NCI-H128 (cell line): ENCODE results near the gene STXBP1.

ENCODE experiments used
- DNase-seq: peaks from one replicate; lab custom pipeline; 2025; ENCODE audit not compliant: unreplicated experiment; lab: John Stamatoyannopoulos, UW

STXBP1 gene

DNA sequence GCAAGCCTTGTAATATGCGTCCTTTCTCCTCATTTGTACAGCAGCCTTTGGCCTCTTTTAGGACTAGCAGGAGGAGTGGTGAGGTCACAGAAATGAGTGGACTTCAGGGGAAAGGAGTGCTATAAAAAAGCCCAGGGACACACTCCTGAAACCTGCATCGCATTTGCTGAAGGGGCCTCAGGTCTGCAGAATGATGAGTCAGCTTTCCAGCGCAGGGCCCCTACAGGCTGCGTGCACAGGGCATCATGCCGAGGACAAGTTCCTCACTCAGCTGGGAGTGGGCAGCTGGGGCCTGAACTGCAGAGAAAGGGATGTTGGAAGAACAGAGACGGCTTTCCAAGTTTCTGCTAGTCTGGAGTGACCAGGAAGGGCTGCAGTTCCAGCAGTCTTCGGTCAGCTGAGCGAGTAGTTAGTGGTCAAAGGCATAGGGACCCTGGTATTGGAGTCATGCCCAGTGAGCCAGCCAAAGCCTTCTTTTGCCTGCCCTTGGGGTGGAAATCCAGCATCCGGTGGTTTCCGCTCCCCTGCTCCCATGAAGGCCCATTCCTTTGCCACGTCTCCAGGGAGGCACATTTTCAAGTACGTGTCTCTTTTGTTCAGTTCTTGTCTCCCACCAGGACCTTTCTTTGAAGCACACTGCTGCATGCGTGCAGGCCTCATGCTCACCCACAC lies 77.4 kb downstream of the STXBP1 start:
- no peak for DNase-seq

DNA sequence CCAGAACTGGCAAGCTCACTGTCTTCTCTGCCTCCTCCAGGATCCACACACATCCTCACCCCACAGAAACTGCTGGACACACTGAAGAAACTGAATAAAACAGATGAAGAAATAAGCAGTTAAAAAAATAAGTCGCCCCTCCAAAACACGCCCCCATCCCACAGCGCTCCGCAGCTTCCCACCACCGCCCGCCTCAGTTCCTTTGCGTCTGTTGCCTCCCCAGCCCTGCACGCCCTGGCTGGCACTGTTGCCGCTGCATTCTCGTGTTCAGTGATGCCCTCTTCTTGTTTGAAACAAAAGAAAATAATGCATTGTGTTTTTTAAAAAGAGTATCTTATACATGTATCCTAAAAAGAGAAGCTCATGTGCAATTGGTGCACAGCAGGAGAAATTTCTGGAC lies 78.7 kb downstream of the STXBP1 start:
- DNase-seq: no peak

DNA sequence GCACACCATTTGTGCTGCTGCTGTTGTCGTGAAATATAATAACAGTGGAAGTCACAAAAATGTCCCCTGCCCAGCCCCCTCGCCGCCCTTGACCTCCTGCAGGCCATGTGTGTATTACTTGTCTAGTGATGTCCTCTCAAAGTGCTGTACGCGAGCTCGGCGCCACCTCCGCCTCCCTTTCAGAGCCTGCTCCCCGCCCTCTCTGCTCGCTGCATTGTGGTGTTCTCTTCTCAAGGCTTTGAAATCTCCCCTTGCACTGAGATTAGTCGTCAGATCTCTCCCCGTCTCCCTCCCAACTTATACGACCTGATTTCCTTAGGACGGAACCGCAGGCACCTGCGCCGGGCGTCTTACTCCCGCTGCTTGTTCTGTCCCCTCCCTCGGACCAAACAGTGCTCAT lies 80.0 kb downstream of the STXBP1 start:
- no peak for DNase-seq

DNA sequence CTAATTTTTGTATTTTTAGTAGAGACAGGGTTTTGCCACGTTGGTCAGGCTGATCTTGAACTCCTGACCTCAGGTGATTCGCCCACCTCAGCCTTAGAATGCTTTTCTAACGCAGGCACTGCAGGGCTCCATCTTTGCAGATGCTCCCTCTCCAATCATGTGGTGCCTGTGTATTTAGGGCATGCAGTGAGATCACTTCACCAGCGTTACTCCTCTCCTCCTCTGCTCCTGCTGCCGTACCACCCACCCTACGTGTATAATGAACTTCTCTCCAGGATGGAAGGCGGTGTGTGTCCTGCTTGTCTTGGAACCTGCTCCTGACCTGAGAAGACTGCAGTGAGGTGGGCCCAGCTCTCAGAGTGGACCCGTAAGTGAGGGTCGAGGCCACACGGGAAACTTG lies 81.1 kb downstream of the STXBP1 start:
- DNase-seq: no peak

DNA sequence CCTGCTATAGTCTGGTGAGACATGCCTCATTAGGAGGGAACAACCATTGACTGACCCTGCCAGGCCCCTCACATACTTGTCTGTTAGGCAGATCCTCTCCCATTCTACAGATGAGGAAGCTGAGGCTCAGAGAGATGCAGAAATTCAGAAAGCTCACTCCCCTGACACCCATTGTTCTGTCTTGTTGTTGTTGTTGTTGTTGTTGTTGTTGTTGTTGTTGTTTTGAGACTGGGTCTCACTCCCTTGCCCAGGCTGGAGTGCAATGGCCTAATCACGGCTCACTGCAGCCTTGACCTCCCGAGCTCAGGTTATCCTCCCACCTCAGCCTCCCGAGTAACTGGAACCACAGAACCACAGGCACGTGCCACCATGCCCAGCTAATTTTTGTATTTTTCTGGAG lies 81.6 kb downstream of the STXBP1 start:
- DNase-seq: no peak

DNA sequence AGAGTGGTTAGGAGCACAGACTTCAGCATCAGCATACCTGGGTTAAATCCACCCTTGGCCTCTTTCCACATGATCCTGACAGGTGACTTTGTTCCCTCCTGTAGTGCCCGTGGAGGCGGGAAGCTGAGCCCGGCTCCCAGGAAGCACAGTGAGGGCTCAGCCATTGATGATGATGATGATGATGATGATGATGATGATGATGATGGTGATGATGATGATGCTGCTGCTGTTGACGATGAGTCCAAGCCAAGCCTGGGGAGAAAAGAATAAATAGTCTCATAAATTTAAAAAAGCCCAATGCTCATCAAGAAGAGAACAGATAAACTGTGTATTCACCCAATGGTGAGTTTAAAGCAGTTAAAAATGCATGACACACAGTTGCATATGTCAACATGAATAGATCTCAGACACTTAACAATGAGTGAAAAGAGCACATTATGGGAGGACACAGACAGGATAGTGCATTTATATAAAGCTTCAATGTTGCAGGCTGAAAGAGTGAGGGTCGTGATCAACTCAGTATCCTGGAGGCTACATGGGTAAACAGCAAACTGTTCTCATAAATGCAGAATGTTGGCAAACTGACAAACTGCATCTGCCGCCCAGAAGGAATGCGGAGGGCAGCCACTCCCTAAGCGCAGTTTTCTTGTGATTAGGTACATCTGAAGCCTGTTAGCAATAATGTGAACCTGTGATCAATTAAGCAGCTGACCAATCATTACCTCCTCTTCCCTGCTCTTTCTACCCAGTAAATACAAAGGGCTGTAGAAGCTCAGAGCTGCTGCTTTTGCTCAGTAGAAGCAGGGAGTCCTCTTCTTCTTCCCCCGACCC lies 83.0 kb downstream of the STXBP1 start:
- no peak for DNase-seq

DNA sequence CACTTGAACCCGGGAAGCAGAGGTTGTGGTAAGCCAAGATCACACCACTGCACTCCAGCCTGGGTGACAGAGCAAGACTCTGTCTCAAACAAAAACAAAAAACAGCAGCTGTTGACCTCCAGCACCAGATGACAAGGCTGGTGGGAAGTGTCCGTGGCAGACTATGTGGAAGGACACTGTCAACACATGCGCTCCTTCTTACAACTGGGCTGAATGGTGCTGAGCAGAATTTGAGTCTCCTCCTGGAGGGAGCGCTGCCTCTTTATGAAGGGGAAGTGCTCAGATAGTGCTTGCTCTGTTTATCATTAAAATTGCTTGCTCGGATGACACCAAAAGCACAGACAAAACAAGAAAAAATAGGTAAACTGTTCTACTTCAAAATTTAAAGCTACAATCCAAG lies 85.5 kb downstream of the STXBP1 start:
- DNase-seq: no peak

DNA sequence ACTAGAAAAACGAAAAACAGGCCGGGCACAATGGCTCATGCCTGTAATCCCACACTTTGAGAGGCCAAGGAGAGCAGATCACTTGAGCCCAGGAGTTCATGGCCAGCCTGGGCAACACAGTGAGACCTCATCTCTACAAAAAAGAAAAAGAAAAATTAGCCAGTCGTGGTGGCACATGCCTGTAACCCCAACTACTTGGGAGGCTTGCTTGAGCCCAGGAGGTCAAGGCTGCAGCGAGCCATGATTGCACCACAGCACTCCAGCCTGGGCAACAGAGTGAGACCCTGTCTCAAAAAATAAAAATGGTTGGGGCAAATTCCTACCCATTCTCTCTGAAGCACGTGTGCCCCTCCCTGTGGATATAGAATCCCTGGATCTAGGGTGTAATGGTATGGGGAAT lies 86.3 kb downstream of the STXBP1 start:
- no peak for DNase-seq

DNA sequence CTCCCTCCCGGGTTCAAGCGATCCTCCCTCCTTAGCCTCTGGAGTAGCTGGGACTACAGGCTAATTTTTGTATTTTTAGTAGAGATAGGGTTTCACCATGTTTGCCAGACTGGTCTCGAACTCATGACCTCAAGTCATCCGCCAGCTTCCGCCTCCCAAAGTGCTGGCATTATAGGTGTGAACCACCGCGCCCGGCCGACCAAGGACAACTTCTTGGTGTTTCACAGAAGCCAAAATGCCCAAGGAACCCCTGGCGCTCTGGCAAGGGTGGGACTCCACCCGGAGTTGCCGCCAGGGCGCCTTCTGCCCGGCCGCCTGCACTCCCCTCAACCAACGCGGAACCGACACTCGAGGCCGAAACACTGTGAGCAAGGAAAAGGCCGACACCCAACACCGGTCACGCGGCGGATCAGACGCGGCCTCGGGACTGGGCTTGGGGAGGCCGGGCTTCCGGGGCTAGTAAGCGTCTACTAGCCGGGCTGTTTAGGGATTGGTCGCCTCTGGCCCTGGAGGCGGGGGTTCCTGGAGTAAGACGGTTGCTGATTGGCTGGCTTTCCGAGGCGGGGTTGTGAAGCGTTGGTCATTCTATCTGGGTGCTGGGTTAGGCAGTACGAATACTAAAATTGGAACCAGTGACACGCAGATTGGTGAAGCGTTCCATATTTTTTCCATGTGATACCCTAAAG lies 87.1 kb downstream of the STXBP1 start:
- peak; percentile 43 for DNase-seq

DNA sequence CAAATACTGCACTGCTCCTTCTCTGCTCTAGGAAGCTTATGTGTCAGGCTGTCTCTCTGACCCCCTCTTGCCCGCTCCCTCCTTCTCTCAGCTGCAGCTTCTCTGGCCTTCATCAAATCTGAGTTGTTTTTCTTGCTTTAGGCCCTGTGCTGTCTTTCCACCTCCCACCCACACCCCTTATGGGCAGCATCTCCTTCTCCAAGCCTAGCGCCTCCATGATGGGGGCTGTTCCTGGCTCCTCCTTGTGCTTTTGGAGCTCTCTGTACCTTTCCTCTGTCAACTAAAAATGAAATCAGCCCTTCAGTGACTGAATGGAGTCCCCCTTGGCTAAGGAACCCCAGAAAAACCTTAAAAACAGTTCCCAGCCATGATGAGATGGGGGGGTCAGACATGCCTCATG lies 88.1 kb downstream of the STXBP1 start:
- DNase-seq: no peak

DNA sequence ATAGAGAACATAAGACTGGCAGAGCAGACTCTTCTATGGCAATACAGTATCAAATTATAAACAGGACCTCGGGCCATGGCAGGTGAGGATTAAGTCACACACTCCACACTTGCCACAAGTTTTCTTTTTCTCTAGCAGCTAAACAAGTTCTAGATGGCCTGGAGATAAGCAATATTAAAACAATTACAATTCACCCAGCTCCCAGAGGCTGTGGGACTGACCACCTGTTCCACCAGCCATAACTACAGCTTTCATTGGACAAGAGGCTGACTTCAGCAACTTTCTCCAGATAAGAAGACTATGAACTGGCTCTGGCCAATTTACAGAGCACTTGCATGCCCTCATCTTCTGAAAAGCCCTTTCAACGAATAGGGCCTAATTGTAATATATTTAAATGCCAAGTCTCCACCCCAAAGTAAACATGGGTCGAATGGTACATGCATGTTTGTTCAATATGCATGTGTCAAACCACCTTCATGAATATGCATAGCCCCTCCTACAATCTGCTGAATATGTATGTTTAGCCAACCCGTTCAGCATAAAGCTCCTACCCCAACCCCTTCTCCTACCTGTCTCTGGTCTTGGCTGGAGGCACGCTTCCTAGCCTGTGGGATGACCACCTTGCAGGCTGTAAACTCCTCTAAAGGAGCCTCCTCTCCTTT lies 88.6 kb downstream of the STXBP1 start:
- no peak for DNase-seq

DNA sequence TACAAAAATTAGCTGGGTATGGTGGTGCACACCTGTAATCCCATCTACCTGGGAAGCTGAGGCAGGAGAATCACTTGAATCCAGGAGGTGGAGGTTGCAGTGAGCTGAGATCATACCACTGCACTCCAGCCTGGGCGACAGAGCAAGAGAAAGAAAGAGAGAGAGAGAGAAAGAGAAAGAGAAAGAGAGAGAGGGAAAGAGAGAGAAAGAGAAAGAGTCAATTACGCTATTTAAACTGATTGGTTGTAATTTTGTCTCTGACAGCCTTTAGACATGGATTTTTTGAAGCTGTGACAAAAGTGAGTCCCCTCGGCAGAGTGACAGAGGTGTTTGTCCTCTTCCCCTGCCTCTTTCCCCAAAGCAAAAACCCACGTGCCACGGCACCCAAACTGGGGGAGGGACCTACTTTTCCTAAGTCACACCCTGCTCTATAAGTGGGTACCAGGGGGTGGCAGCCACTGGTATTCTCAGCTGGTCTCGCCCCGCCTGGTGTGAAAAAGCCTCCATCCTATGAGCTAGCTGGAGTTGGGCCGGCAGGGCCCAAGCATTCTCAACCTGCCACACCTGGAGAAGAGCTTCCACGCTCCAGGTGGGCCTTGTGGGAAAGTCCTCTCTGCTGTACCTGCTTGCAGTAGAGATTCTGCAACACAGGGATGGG lies 91.3 kb downstream of the STXBP1 start:
- no peak for DNase-seq

DNA sequence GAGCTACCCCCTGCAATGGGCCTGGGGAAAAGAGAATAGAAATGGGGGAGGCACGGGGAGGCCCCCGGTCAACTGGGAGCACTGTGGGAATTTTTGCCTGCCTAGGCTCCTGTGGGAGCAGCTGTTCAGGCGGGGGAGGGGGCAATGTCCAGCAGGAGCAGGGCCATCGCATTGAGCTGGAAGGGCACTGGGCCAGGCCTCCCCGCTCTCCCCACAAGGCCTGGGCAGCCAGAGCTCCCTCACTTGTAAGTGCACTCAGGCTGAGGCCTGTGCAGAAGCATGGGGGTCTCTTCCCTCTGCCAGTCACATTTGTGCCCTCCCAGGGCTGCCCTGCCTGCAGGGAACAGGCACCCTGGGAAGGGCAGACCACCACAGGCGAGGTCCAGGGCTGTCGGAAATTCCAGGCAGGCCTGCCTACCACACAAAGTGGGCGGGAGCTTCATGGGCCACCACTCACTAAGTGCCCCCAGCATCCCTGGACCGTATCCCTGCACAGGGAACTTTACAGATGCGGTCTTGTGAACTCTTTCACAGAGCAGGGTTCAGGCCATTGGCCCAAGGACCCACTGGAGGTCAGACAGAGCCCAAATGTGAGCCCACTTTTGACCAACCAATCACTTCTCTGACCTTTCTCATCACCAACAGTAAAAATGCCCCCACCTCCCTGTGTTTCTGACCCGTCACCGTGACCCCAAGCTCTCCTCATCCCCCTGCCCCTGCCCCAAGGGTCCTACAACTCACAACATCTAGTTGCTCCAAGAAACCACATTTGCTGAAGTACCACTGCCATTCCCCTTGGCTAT lies 93.7 kb downstream of the STXBP1 start:
- DNase-seq: no peak

DNA sequence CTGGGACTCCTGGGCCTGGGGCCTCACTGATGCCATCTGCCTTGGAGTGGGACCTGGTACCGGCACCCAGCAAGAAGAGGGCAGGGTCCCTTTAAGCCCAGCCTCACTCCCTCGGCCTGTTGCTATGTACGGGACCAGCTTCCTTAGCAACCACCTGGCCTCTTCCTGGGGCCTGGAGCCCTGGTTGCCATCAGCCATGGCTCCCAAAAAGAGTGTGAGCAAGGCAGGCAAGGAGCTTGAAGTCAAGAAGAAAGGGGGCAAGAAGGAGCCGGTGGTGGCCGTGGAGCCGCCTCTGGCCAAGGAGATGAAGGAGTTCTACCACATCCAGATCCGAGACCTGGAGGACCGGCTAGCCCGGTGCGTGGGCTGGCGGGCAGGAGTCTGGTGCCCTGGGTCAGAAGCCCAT lies 94.8 kb downstream of the STXBP1 start, which contains the start of gene CFAP157:
Gene CFAP157, plus strand, starts transcription at position 153 of the 406 bp plus-strand sequence. Its CDS starts 44 bp downstream, at position 197.
- no peak for DNase-seq

DNA sequence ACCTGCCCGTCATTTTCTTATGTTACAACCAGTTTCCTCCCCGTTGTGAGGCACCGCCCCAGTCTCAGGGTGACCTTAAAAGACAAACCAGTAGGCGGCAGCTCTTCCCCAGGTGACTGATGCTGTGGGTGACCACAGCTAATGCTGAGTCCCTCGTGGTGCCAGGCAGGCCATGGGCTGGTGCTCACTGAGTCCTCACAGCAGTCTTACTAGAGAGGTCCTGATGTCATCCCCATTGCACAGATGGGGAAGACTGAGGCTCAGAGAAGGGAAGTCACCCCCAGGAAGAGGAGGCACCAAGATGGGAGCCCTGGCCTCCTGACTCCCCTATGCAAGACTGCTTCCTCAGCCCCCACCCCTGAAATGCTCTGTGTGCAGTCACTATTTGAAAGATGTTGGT lies 95.7 kb downstream of the STXBP1 start:
- DNase-seq: no peak

DNA sequence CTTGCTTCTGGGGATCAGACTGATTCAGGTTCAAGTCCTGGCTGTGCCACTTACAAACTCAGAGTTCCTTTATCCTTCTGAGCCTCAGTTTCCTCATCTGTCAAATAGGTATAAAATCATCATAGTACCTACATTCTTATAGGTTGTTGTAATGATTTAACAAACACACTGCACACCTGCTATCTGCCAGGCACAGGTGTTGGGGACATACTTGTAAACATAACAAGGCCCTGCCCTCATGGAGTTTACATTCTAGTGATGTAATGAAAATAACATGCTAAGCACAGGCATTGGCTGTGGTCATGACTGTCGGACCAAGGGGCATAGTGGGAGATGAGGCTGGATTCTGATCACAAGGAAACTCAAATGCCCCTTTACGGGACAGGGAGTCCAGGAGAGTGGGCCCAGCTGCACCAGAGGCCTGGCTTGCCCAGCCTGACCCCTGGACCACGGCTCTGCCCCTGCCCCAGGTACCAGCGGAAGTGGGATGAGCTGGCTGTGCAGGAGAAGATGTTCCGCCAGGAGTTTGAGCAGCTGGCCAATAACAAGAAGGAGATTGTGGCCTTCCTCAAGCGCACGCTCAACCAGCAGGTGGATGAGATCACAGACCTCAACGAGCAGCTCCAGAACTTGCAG lies 97.0 kb downstream of the STXBP1 start:
- DNase-seq: no peak

DNA sequence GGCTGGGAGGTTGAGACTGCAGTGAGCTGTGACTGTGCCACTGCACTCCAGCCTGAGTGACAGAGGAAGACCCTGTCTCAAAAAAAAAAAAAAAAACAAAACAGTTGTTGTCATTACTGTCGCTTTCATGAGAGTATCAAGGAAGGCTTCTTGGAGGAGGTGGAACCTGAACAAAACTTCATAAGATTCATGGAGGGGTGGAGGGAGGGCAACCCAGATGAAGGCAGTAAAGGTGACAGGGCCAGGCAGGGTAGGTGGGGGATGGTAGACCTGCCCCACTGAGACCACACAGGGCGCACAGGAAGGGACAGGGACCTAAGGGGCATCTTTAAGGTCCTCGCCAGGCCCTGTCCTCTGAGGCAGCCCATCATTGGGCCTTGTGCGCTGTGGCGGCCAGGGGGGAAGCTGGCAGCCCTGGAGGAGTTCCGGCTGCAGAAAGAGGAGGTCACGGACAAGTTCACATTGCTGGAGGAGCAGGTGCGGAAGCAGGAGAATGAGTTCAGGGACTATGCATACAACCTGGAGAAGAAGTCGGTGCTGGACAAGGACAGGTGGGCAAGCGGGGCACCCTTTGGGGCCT lies 98.2 kb downstream of the STXBP1 start:
- DNase-seq: no peak

DNA sequence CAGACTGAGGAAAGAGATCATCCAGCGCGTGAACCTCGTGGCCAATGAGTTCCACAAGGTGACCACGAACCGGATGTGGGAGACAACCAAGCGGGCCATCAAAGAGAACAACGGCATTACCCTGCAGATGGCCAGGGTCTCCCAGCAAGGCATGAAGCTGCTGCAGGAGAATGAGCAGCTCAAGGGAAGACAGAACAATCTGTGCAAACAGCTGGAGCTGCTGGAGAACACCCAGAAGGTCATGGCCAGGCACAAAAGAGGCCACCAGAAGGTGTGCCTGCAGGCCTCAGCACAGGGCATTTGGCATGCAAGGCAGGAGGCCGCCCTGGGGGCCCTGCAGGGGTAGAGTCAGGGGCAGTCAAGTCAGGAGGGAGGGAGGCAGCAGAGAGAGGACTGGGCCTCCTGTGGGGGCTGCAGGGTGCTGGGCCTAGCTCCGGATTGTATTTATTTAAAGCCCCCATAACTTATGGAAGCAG lies 99.2 kb downstream of the STXBP1 start:
- DNase-seq: no peak

DNA sequence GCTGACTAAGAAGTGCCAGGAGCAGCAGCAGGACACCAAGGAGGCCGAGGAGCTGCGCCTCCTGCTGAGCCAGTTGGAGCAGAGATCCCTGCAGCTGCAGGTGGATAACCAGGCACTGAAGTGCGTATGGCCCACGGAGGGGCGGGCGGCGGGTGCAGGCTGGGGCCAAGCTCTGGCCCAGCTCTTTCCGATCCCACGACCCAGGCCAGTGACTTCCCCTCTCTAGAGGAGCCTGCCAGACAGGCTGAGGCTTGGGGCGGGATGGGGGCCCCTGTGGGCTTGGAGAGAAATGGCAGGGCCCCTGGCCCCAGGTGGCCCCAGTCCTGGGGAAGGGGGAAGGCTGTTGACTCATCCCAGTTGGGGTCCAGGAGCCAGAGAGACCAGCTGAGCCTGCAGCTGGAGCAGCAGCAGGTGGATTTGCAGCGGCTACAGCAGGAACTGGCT lies 99.8 kb downstream of the STXBP1 start:
- no peak for DNase-seq
